CD4-positive, CD25-positive, alpha-beta regulatory T cell (primary cell): ENCODE measurements around the gene USO1. TPM values are rescaled to one million over a fixed set of nuclear protein-coding genes. Genes with fewer than 3 reads are reported as not detected.

Experiments
- ATAC-seq, 2 donors: fragments of 150-1000 bp; cut with Tn5 transposase; one replicate each; pipeline ENCODE4 v1.10.0; 2021; ENCODE audit warnings: low read depth in 2 of 2, moderate number of reproducible peaks in 2 of 2, moderate library complexity in 1 of 2
- DNase-seq, 3 donors: peaks; one replicate each; pipeline versions ENCODE4 v3.0.0 to v3.0.0-alpha.2; 2012 to 2022; ENCODE audit warnings: mixed read lengths in 1 of 3
- H3K27ac ChIP-seq: one replicate; pipeline ENCODE4 v1.7.0; 2013; ENCODE audit warnings: mild to moderate bottlenecking, low read length; ENCODE audit not compliant: insufficient read depth, poor library complexity, severe bottlenecking
- H3K27me3 ChIP-seq: one replicate; pipeline ENCODE4 v1.7.0; 2013; ENCODE audit warnings: low read length; ENCODE audit not compliant: control insufficient read depth, insufficient read depth
- H3K36me3 ChIP-seq: one replicate; pipeline ENCODE4 v1.7.0; 2013; ENCODE audit warnings: mild to moderate bottlenecking, low read length, moderate library complexity; ENCODE audit not compliant: control insufficient read depth, insufficient read depth
- H3K4me1 ChIP-seq: 2 replicates; pipeline ENCODE4 v1.7.0; 2013; ENCODE audit warnings: mild to moderate bottlenecking, low read length; ENCODE audit not compliant: insufficient read depth, control insufficient read depth, poor library complexity, severe bottlenecking
- H3K4me3 ChIP-seq: one replicate; pipeline ENCODE4 v1.7.0; 2013; ENCODE audit warnings: low read depth, mild to moderate bottlenecking, low read length, moderate library complexity
- H3K9me3 ChIP-seq, 2 experiments: 1 replicate in 1 of 2; 2 replicates in 1 of 2; pipeline ENCODE4 v1.7.0; 2013; ENCODE audit warnings: low read length in 2 of 2, mild to moderate bottlenecking in 1 of 2, moderate library complexity in 1 of 2; ENCODE audit not compliant: control insufficient read depth in 2 of 2
- H3K27ac Mint-ChIP-seq, 3 donors: one replicate each; pipeline ENCODE4 v1.8.0; 2020 to 2022; ENCODE audit warnings: mild to moderate bottlenecking in 3 of 3, mixed read lengths in 3 of 3, moderate library complexity in 2 of 3
- H3K27me3 Mint-ChIP-seq: one replicate; pipeline ENCODE4 v1.8.0; 2022; ENCODE audit warnings: mild to moderate bottlenecking, mixed read lengths
- H3K36me3 Mint-ChIP-seq: one replicate; pipeline ENCODE4 v1.8.0; 2020; ENCODE audit warnings: mixed read lengths
- H3K4me1 Mint-ChIP-seq, 4 donors: one replicate each; pipeline ENCODE4 v1.8.0; 2020 to 2022; ENCODE audit warnings: mixed read lengths in 4 of 4, mild to moderate bottlenecking in 1 of 4
- H3K4me3 Mint-ChIP-seq, 4 donors: one replicate each; pipeline ENCODE4 v1.8.0; 2020 to 2022; ENCODE audit warnings: mild to moderate bottlenecking in 4 of 4, mixed read lengths in 4 of 4, moderate library complexity in 3 of 4
- H3K9me3 Mint-ChIP-seq, 7 donors: one replicate each; pipeline ENCODE4 v1.8.0; 2020 to 2022; ENCODE audit warnings: mixed read lengths in 7 of 7, mild to moderate bottlenecking in 3 of 7, moderate library complexity in 2 of 7
- polyA plus RNA-seq, 4 donors: library from polyadenylated mRNA; unstranded; fragments of 300-500 nt; fragmentation: Illumina TruSeq; gene quantifications; one replicate each; pipeline ENCODE4 v1.2.3, GENCODE V29; 2021
- total RNA-seq: library from RNA; stranded (reverse); gene quantifications from one replicate; pipeline ENCODE4 v1.2.3, GENCODE V29; 2022

Gene USO1
- total RNA-seq (23.8 TPM), polyA plus RNA-seq (10 to 100 TPM; 23.4 to 29.5 (median 26.2) TPM)

- Histone ChIP-seq H3K36me3 (no peaks in the 10 kb centered on the region), H3K27ac (peak within 1 kb of the TSS; percentile 89), H3K4me1 (peaks cover 40% of the 10 kb centered on the region), H3K27me3 (no peaks in the 10 kb centered on the region), H3K4me3 (peak within 1 kb of the TSS; percentile 96), H3K9me3 (no peaks in the 10 kb centered on the region)
- Mint-ChIP-seq H3K36me3 (peaks cover 4% of the 10 kb centered on the region), H3K27me3 (peaks cover 10% of the 10 kb centered on the region), H3K9me3 (peaks cover 0 to 1% (median 0%) of the 10 kb centered on the region in 7 donors), H3K4me3 (peak within 1 kb of the TSS; percentile 98 to 100 (median 99)), H3K4me1 (peaks cover 32 to 66% (median 45%) of the 10 kb centered on the region in 4 donors), H3K27ac (peak within 1 kb of the TSS; percentile 99)
- DNase-seq (peak; percentile 99), ATAC-seq (peak; percentile 95 to 96)
These were observed at the start of gene USO1 for GRCh38 chr4:75724066-75724866. USO1 (plus strand) TSS chr4:75724577; CDS start chr4:75724820, 243 bp downstream.

GRCh38 chr4:75675004-75675531 lies 49.3 kb upstream of the USO1 start:
- Histone ChIP-seq H3K27me3 (no peaks in the 10 kb centered on the region), H3K4me3 (no peak overlapping the region), H3K9me3 (no peaks in the 10 kb centered on the region), H3K4me1 (peaks cover 28% of the 10 kb centered on the region), H3K27ac (no peak overlapping the region), H3K36me3 (no peaks in the 10 kb centered on the region)
- no peak for DNase-seq
- Mint-ChIP-seq H3K9me3 (peaks cover 0 to 2% (median 0%) of the 10 kb centered on the region in 7 donors), H3K27me3 (no peaks in the 10 kb centered on the region), H3K27ac (no peak overlapping the region), H3K4me3 (peak overlapping the region in 3 of 4 donors; percentile 15 to 55 (median 36)), H3K4me1 (peaks cover 17 to 36% (median 25%) of the 10 kb centered on the region in 4 donors), H3K36me3 (no peaks in the 10 kb centered on the region)
- no peak for ATAC-seq

- Histone ChIP-seq H3K27ac (no peak overlapping the region), H3K36me3 (no peaks in the 10 kb centered on the region), H3K27me3 (no peaks in the 10 kb centered on the region), H3K9me3 (no peaks in the 10 kb centered on the region), H3K4me1 (peaks cover 5% of the 10 kb centered on the region), H3K4me3 (no peak overlapping the region)
- H3K4me1 Mint-ChIP-seq: peaks cover 0 to 17% (median 13%) of the 10 kb centered on the region in 4 donors
- DNase-seq (no peak), ATAC-seq (no peak)
- no peaks in the 10 kb centered on the region for H3K9me3 Mint-ChIP-seq
- no peak overlapping the region for H3K27ac Mint-ChIP-seq
- H3K36me3 Mint-ChIP-seq: no peaks in the 10 kb centered on the region
- peak overlapping the region in 1 of 4 donors; percentile 15 for H3K4me3 Mint-ChIP-seq
- H3K27me3 Mint-ChIP-seq: no peaks in the 10 kb centered on the region
These were observed 45.9 kb upstream of the USO1 start for GRCh38 chr4:75678473-75678872.

- H3K36me3 Mint-ChIP-seq: no peaks in the 10 kb centered on the region
- no peak overlapping the region for H3K4me3 Mint-ChIP-seq
- no peaks in the 10 kb centered on the region for H3K27me3 Mint-ChIP-seq
- peaks cover 0 to 16% (median 12%) of the 10 kb centered on the region in 4 donors for H3K4me1 Mint-ChIP-seq
- no peak for DNase-seq
- Histone ChIP-seq H3K36me3 (no peaks in the 10 kb centered on the region), H3K27me3 (no peaks in the 10 kb centered on the region), H3K27ac (no peak overlapping the region), H3K4me3 (no peak overlapping the region), H3K9me3 (no peaks in the 10 kb centered on the region), H3K4me1 (peaks cover 1% of the 10 kb centered on the region)
- no peak overlapping the region for H3K27ac Mint-ChIP-seq
- H3K9me3 Mint-ChIP-seq: no peaks in the 10 kb centered on the region
- no peak for ATAC-seq
These were observed 45.4 kb upstream of the USO1 start for GRCh38 chr4:75678965-75679364.

GRCh38 chr4:75679876-75680575 lies 44.4 kb upstream of the USO1 start:
- Mint-ChIP-seq H3K4me1 (peaks cover 0 to 14% (median 8%) of the 10 kb centered on the region in 4 donors), H3K4me3 (no peak overlapping the region), H3K27ac (no peak overlapping the region), H3K36me3 (no peaks in the 10 kb centered on the region), H3K9me3 (no peaks in the 10 kb centered on the region), H3K27me3 (no peaks in the 10 kb centered on the region)
- Histone ChIP-seq H3K36me3 (no peaks in the 10 kb centered on the region), H3K9me3 (no peaks in the 10 kb centered on the region), H3K4me1 (no peaks in the 10 kb centered on the region), H3K4me3 (no peak overlapping the region), H3K27me3 (no peaks in the 10 kb centered on the region), H3K27ac (no peak overlapping the region)
- no peak for ATAC-seq
- no peak for DNase-seq

GRCh38 chr4:75683482-75684155 lies 40.8 kb upstream of the USO1 start:
- Mint-ChIP-seq H3K36me3 (no peaks in the 10 kb centered on the region), H3K27ac (peak overlapping the region in 1 of 3 donors; percentile 81), H3K4me3 (no peak overlapping the region), H3K4me1 (peaks cover 0 to 25% (median 15%) of the 10 kb centered on the region in 4 donors), H3K9me3 (peaks cover 0 to 3% (median 0%) of the 10 kb centered on the region in 7 donors), H3K27me3 (no peaks in the 10 kb centered on the region)
- Histone ChIP-seq H3K36me3 (no peaks in the 10 kb centered on the region), H3K27me3 (no peaks in the 10 kb centered on the region), H3K27ac (no peak overlapping the region), H3K4me1 (no peaks in the 10 kb centered on the region), H3K4me3 (no peak overlapping the region), H3K9me3 (no peaks in the 10 kb centered on the region)
- DNase-seq (no peak), ATAC-seq (no peak)

GRCh38 chr4:75685546-75686189 lies 38.7 kb upstream of the USO1 start:
- Histone ChIP-seq H3K27me3 (no peaks in the 10 kb centered on the region), H3K9me3 (no peaks in the 10 kb centered on the region), H3K4me3 (no peak overlapping the region), H3K4me1 (no peaks in the 10 kb centered on the region), H3K36me3 (no peaks in the 10 kb centered on the region), H3K27ac (no peak overlapping the region)
- Mint-ChIP-seq H3K36me3 (peaks cover 4% of the 10 kb centered on the region), H3K4me1 (peaks cover 0 to 25% (median 13%) of the 10 kb centered on the region in 4 donors), H3K4me3 (peak overlapping the region in 1 of 4 donors; percentile 0), H3K9me3 (peaks cover 0 to 3% (median 0%) of the 10 kb centered on the region in 7 donors), H3K27ac (peak overlapping the region in 1 of 3 donors; percentile 76), H3K27me3 (no peaks in the 10 kb centered on the region)
- ATAC-seq (no peak), DNase-seq (no peak)
